IMR-90 (cell line): ENCODE measurements around the gene DUSP6. TPM values are rescaled to one million over a fixed set of nuclear protein-coding genes. Genes with fewer than 3 reads are reported as not detected.

Experiments
- ATAC-seq: fragments of 200-7000 bp; cut with Tn5 transposase; 2 replicates; pipeline ENCODE4 v1.9.1; 2020; ENCODE audit warnings: low read depth, mild to moderate bottlenecking, moderate library complexity
- BruUV-seq: library from RNA; stranded (reverse); fragments of 400-500 nt; replicated peaks from 2 replicates; lab custom pipeline; 2021; lab: Mats Ljungman, UMichigan
- CTCF ChIA-PET: fragments of 300-600 bp; formaldehyde crosslinking; extraction: SDS; loops from one replicate; lab custom pipeline; 2021; ENCODE audit warnings: antibody characterized with exemption; lab: Yijun Ruan, JAX
- POLR2A ChIA-PET: fragments of 300-600 bp; sonication (Branson Sonifier 250); formaldehyde crosslinking; loops from one replicate; lab custom pipeline; 2022; ENCODE audit warnings: antibody characterized with exemption; ENCODE audit not compliant: unreplicated experiment; lab: Charles Lee
- DNase-seq: peaks from one replicate; pipeline ENCODE4 v3.0.0; 2013
- H2AFZ ChIP-seq: replicated peaks from 2 replicates; pipeline ENCODE3; 2013; ENCODE audit warnings: low read length, mild to moderate bottlenecking; ENCODE audit not compliant: poor library complexity
- H2AK5ac ChIP-seq: 2 replicates; pipeline ENCODE4 v1.6.1; 2013; ENCODE audit warnings: low read depth, low read length, inconsistent platforms
- H2AK9ac ChIP-seq: replicated peaks from 2 replicates; pipeline ENCODE3; 2013; ENCODE audit warnings: mild to moderate bottlenecking, low read depth, low read length, moderate library complexity; ENCODE audit not compliant: poor library complexity
- H2BK120ac ChIP-seq: 2 replicates; pipeline ENCODE4 v1.6.1; 2013; ENCODE audit warnings: low read depth, low read length, inconsistent platforms
- H2BK15ac ChIP-seq: 3 replicates; pipeline ENCODE4 v1.6.1; 2013; ENCODE audit warnings: low read depth, low read length, inconsistent platforms
- H2BK20ac ChIP-seq: 2 replicates; pipeline ENCODE4 v1.6.1; 2013; ENCODE audit warnings: low read depth, mild to moderate bottlenecking, inconsistent platforms, low read length, moderate library complexity
- H2BK5ac ChIP-seq: 2 replicates; pipeline ENCODE4 v1.6.1; 2013; ENCODE audit warnings: mild to moderate bottlenecking, low read depth, low read length, inconsistent platforms; ENCODE audit not compliant: poor library complexity, severe bottlenecking
- H3K14ac ChIP-seq: replicated peaks from 2 replicates; pipeline ENCODE4 v1.6.1; 2013; ENCODE audit warnings: low read depth, low read length, inconsistent platforms
- H3K18ac ChIP-seq: 2 replicates; pipeline ENCODE4 v1.6.1; 2013; ENCODE audit warnings: low read depth, low read length, control low read depth
- H3K23ac ChIP-seq: 2 replicates; pipeline ENCODE4 v1.6.1; 2013; ENCODE audit warnings: low read depth, low read length, inconsistent platforms
- H3K27ac ChIP-seq: 2 replicates; pipeline ENCODE4 v1.5.1; 2013; ENCODE audit warnings: mild to moderate bottlenecking, control low read depth, low read length; ENCODE audit not compliant: insufficient read depth
- H3K27me3 ChIP-seq: 2 replicates; pipeline ENCODE4 v1.6.1; 2013; ENCODE audit warnings: low read length; ENCODE audit not compliant: control insufficient read depth, insufficient read depth
- H3K36me3 ChIP-seq: 2 replicates; pipeline ENCODE4 v1.6.1; 2013; ENCODE audit warnings: low read length, mixed read lengths; ENCODE audit not compliant: control insufficient read depth, insufficient read depth
- H3K4ac ChIP-seq: 2 replicates; pipeline ENCODE4 v1.6.1; 2013; ENCODE audit warnings: low read depth, low read length, inconsistent platforms
- H3K4me1 ChIP-seq: 2 replicates; pipeline ENCODE4 v1.6.1; 2013; ENCODE audit warnings: low read length, mixed read lengths; ENCODE audit not compliant: control insufficient read depth, insufficient read depth
- H3K4me2 ChIP-seq: 2 replicates; pipeline ENCODE4 v1.6.1; 2013; ENCODE audit warnings: low read depth, mild to moderate bottlenecking, control low read depth, low read length, moderate library complexity
- H3K4me3 ChIP-seq: 2 replicates; pipeline ENCODE4 v1.5.1; 2013; ENCODE audit warnings: low read depth, mild to moderate bottlenecking, control low read depth, low read length, moderate library complexity; ENCODE audit not compliant: insufficient read depth
- H3K56ac ChIP-seq: 2 replicates; pipeline ENCODE4 v1.6.1; 2013; ENCODE audit warnings: low read length, inconsistent platforms; ENCODE audit not compliant: insufficient read depth; ENCODE audit errors: extremely low read depth
- H3K79me1 ChIP-seq, 2 experiments: 2 replicates each; pipeline ENCODE4 v1.6.1; 2013; ENCODE audit warnings: low read length in 2 of 2, inconsistent platforms in 1 of 2, low read depth in 1 of 2
- H3K9ac ChIP-seq: 2 replicates; pipeline ENCODE4 v1.6.1; 2013; ENCODE audit warnings: low read depth, low read length, control low read depth
- H3K9me1 ChIP-seq: 2 replicates; pipeline ENCODE4 v1.6.1; 2013; ENCODE audit warnings: low read length, inconsistent platforms; ENCODE audit not compliant: insufficient read depth
- H3K9me3 ChIP-seq: 2 replicates; pipeline ENCODE4 v1.6.1; 2013; ENCODE audit warnings: low read length; ENCODE audit not compliant: control insufficient read depth, insufficient read depth
- H4K20me1 ChIP-seq: 2 replicates; pipeline ENCODE4 v1.6.1; 2013; ENCODE audit warnings: low read length, inconsistent platforms; ENCODE audit not compliant: insufficient read depth
- H4K5ac ChIP-seq: 2 replicates; pipeline ENCODE4 v1.6.1; 2013; ENCODE audit warnings: mild to moderate bottlenecking, low read depth, low read length, control low read depth
- H4K8ac ChIP-seq, 2 experiments: 2 replicates each; pipeline ENCODE4 v1.6.1; 2013; ENCODE audit warnings: low read depth in 2 of 2, low read length in 2 of 2, control low read depth in 1 of 2, inconsistent platforms in 1 of 2
- H4K91ac ChIP-seq: 2 replicates; pipeline ENCODE4 v1.6.1; 2013; ENCODE audit warnings: low read depth, low read length, inconsistent platforms; ENCODE audit not compliant: insufficient read depth
- BHLHE40 ChIP-seq: fragments of 150-350 bp; IDR thresholded peaks from 2 replicates; pipeline ENCODE4 v1.6.1; 2016; ENCODE audit warnings: mild to moderate bottlenecking, low read depth, low read length
- CEBPB ChIP-seq: IDR thresholded peaks from 2 replicates; pipeline ENCODE4 v1.6.1; 2012; ENCODE audit warnings: low read depth, low read length, improper control_type of control experiment
- ELK1 ChIP-seq: fragments of 150-350 bp; IDR thresholded peaks from 2 replicates; pipeline ENCODE4 v1.6.1; 2016; ENCODE audit warnings: low read depth, mild to moderate bottlenecking, low read length, moderate library complexity, borderline replicate concordance
- FOS ChIP-seq: fragments of 150-350 bp; IDR thresholded peaks from 2 replicates; pipeline ENCODE4 v1.6.1; 2016; ENCODE audit warnings: low read depth, low read length
- MAFK ChIP-seq: IDR thresholded peaks from 2 replicates; pipeline ENCODE4 v1.6.1; 2012; ENCODE audit warnings: low read depth, low read length, improper control_type of control experiment
- MAZ ChIP-seq: IDR thresholded peaks from 2 replicates; pipeline ENCODE4 v1.6.1; 2012; ENCODE audit warnings: low read depth, mild to moderate bottlenecking, low read length, improper control_type of control experiment, moderate library complexity, borderline replicate concordance
- MXI1 ChIP-seq: IDR thresholded peaks from 2 replicates; pipeline ENCODE4 v1.6.1; 2012; ENCODE audit warnings: low read depth, mild to moderate bottlenecking, low read length, moderate library complexity, borderline replicate concordance
- NFE2L2 ChIP-seq: fragments of 150-350 bp; IDR thresholded peaks from 2 replicates; pipeline ENCODE4 v1.6.1; 2016; ENCODE audit warnings: low read depth, mild to moderate bottlenecking, low read length
- RAD21 ChIP-seq: IDR thresholded peaks from 2 replicates; pipeline ENCODE4 v1.6.1; 2012; ENCODE audit warnings: low read length, improper control_type of control experiment
- WGBS, 2 experiments: methylation state at CpG; one replicate each; pipeline versions ENCODE4 v1.1.5 to v1.1.7; 2013; ENCODE audit warnings: missing lambda C conversion rate in 2 of 2; ENCODE audit not compliant: insufficient read length in 1 of 2; ENCODE audit errors: extremely low coverage in 2 of 2; 5-methylcytosine and 5-hydroxymethylcytosine counted together
- dilution Hi-C: fragments of 300-500 bp; cut with HindIII; formaldehyde crosslinking; loops from one replicate; pipeline ENCODE4 v1.14.3; 2018; ENCODE audit warnings: low sequenced_read_pairs; ENCODE audit not compliant: unreplicated experiment
- in situ Hi-C: fragments of 300-500 bp; cut with MboI; formaldehyde crosslinking; loops from 3 replicates; pipeline ENCODE4 v1.14.3; 2019; ENCODE audit warnings: low sequenced_read_pairs, inconsistent platforms, mixed read lengths
- intact Hi-C: fragments of 100-400 bp; cut with micrococcal nuclease; formaldehyde crosslinking; loops from 2 replicates; pipeline ENCODE4 v1.10.0; 2022
- polyA plus RNA-seq, 3 experiments: library from polyadenylated mRNA; depleted of rRNA; stranded (reverse); fragments of >200 nt; gene quantifications; 2 replicates each; pipeline ENCODE4 v1.2.3, GENCODE V29; 2012; ENCODE audit warnings: low replicate concordance in 1 of 3
- total RNA-seq: library from RNA; depleted of rRNA; stranded (reverse); fragments of >200 nt; gene quantifications from 2 replicates; pipeline ENCODE4 v1.2.3, GENCODE V29; 2012

The DUSP6 gene
- total and polyA plus RNA-seq, 2 of the 4 experiments (the other 2 are of a cell fraction), result 38.5 to 70.1 TPM

- Histone ChIP-seq H3K4me1 (0 out of 2 replicates have a peak, but pooled peaks cover 1% of the 10 kb centered on the region), H4K8ac (no peak overlapping the region), H3K56ac (no peak overlapping the region), H3K4me3 (no peak overlapping the region), H4K91ac (no peak overlapping the region), H3K9me3 (no peaks in the 10 kb centered on the region), H2BK5ac (no peak overlapping the region), H4K5ac (no peak overlapping the region), H3K36me3 (no peaks in the 10 kb centered on the region), H2AFZ (no peak overlapping the region), H2BK20ac (no peak overlapping the region), H3K27ac (no peak overlapping the region), H3K4ac (no peak overlapping the region), H3K23ac (no peak overlapping the region), H2AK5ac (no peak overlapping the region), H2BK15ac (no peak overlapping the region), H3K14ac (no peak overlapping the region), H2AK9ac (no peak overlapping the region), H4K20me1 (no peaks in the 10 kb centered on the region), H3K4me2 (no peak overlapping the region), H2BK120ac (no peak overlapping the region), H3K27me3 (no peaks in the 10 kb centered on the region), H3K18ac (no peak overlapping the region), H3K9me1 (no peaks in the 10 kb centered on the region), H3K9ac (no peak overlapping the region), H3K79me1 (no peaks in the 10 kb centered on the region)
- ChIA-PET POLR2A (no interaction called here), CTCF (no interaction called here)
- TF ChIP-seq MXI1, result no peak
- TF ChIP-seq CEBPB, result no peak
- TF ChIP-seq MAFK, result no peak
- no peak for TF ChIP-seq RAD21
- no peak for TF ChIP-seq NFE2L2
- no peak for TF ChIP-seq FOS
- TF ChIP-seq MAZ, result no peak
- no peak for TF ChIP-seq BHLHE40
- no peak for TF ChIP-seq ELK1
- ATAC-seq (no peak), DNase-seq (no peak)
- in situ Hi-C loops, result no loop called here
- BruUV-seq, result no TSS peak
- dilution Hi-C loops, result no loop called here
- intact Hi-C loops, result no loop called here
- WGBS, 2 experiments, result no CpG with 5 or more reads among the region's 1 CpG
Measured at GRCh38 chr12:89320735-89321134, 31.6 kb downstream of the DUSP6 start.
